Measurements from ENCODE around the gene YEATS2. TPM values are rescaled to one million over a fixed set of nuclear protein-coding genes. Genes with fewer than 3 reads are reported as not detected.

Gene YEATS2
- total RNA-seq, 1 experiment from 2014 or later: 31.0 TPM

GRCh38 chr3:183812761-183813445 lies 115.3 kb downstream of the YEATS2 start:
- DNase-seq: no peak
- CTCF ChIA-PET: no interaction called here

GRCh38 chr3:183814240-183814639 lies 116.6 kb downstream of the YEATS2 start:
- Histone ChIP-seq H3K9me3 (ENCODE audit: low read length) (no peaks in the 10 kb centered on the region), H3F3A (ENCODE audit: low read length, unreplicated experiment) (no peaks in the 10 kb centered on the region), H3K9me2 (replicated peaks; ENCODE audit: low read length) (no peaks in the 10 kb centered on the region), H3K4me2 (ENCODE audit: low read length) (no peak overlapping the region), H3K4me1 (ENCODE audit: insufficient read depth, low read length) (no peaks in the 10 kb centered on the region), H4K20me1 (ENCODE audit: low read length) (no peaks in the 10 kb centered on the region), H3K27ac (ENCODE audit: low read length) (no peak overlapping the region), H2AFZ (ENCODE audit: low read length) (no peak overlapping the region), H3K36me3 (ENCODE audit: low read depth, low read length) (peaks cover 17% of the 10 kb centered on the region), H3K9ac (ENCODE audit: low read length) (no peak overlapping the region), H3K27me3 (ENCODE audit: low read length) (no peaks in the 10 kb centered on the region), H3K4me3 (ENCODE audit: low read length) (no peak overlapping the region), H3K79me2 (ENCODE audit: low read length) (no peaks in the 10 kb centered on the region)
- DNase-seq (no peak), ATAC-seq (no peak)
- POLR2A ChIA-PET (ENCODE audit: unreplicated experiment): no interaction called here
- CTCF ChIA-PET: no interaction called here
- TF ChIP-seq EZH2phosphoT487 (IDR thresholded peaks at IDR 0.05; ENCODE audit: borderline replicate concordance, low read length): no peak
- no peak for TF ChIP-seq CTCF (conservative IDR thresholded peaks at IDR 0.05; ENCODE audit: low read depth, low read length)
- no peak for TF ChIP-seq EZH2 (IDR thresholded peaks at IDR 0.05; ENCODE audit: low read length, unreplicated experiment)
- no TSS peak for BruUV-seq (replicated peaks)
- intact Hi-C loops (cut with micrococcal nuclease): no loop called here

More at GRCh38 chr3:183812761-183813445, 115.3 kb downstream of the YEATS2 start:
- no peaks in the 10 kb centered on the region for H3K9me2 ChIP-seq (replicated peaks; ENCODE audit: low read length)
- no peaks in the 10 kb centered on the region for H3F3A ChIP-seq (ENCODE audit: low read length, unreplicated experiment)
- H3K9me3 ChIP-seq (ENCODE audit: low read length): no peaks in the 10 kb centered on the region
- no peak overlapping the region for H3K9ac ChIP-seq (ENCODE audit: low read length)
- H3K4me3 ChIP-seq (ENCODE audit: low read length): no peak overlapping the region
- BruUV-seq (replicated peaks): no TSS peak
- H3K27ac ChIP-seq (ENCODE audit: low read length): no peak overlapping the region
- intact Hi-C loops (cut with micrococcal nuclease): no loop called here
- no peaks in the 10 kb centered on the region for H4K20me1 ChIP-seq (ENCODE audit: low read length)
- no peaks in the 10 kb centered on the region for H3K79me2 ChIP-seq (ENCODE audit: low read length)
- no peaks in the 10 kb centered on the region for H3K27me3 ChIP-seq (ENCODE audit: low read length)
- no peak overlapping the region for H3K4me2 ChIP-seq (ENCODE audit: low read length)
- TF ChIP-seq EZH2 (IDR thresholded peaks at IDR 0.05; ENCODE audit: low read length, unreplicated experiment): no peak
- TF ChIP-seq EZH2phosphoT487 (IDR thresholded peaks at IDR 0.05; ENCODE audit: borderline replicate concordance, low read length): no peak
- no peak for TF ChIP-seq CTCF (conservative IDR thresholded peaks at IDR 0.05; ENCODE audit: low read depth, low read length)
- H3K36me3 ChIP-seq (ENCODE audit: low read depth, low read length): peaks cover 18% of the 10 kb centered on the region
- POLR2A ChIA-PET (ENCODE audit: unreplicated experiment): no interaction called here
- ATAC-seq: no peak
- no peak overlapping the region for H2AFZ ChIP-seq (ENCODE audit: low read length)
- H3K4me1 ChIP-seq (ENCODE audit: insufficient read depth, low read length): no peaks in the 10 kb centered on the region

GRCh38 chr3:183815563-183815940 lies 118.0 kb downstream of the YEATS2 start:
- H3K9me2 ChIP-seq (replicated peaks; ENCODE audit: low read length): no peaks in the 10 kb centered on the region

More at GRCh38 chr3:183815563-183815940, 118.0 kb downstream of the YEATS2 start:
- Histone ChIP-seq H3K4me1 (ENCODE audit: insufficient read depth, low read length) (no peaks in the 10 kb centered on the region), H3K9me3 (ENCODE audit: low read length) (no peaks in the 10 kb centered on the region), H3K79me2 (ENCODE audit: low read length) (no peaks in the 10 kb centered on the region), H3K4me2 (ENCODE audit: low read length) (no peak overlapping the region), H2AFZ (ENCODE audit: low read length) (no peak overlapping the region), H3K36me3 (ENCODE audit: low read depth, low read length) (peaks cover 8% of the 10 kb centered on the region; the same call in 1 of the 2 replicates), H3K4me3 (ENCODE audit: low read length) (no peak overlapping the region), H4K20me1 (ENCODE audit: low read length) (no peaks in the 10 kb centered on the region), H3K9ac (ENCODE audit: low read length) (no peak overlapping the region), H3K27ac (ENCODE audit: low read length) (no peak overlapping the region), H3K27me3 (ENCODE audit: low read length) (no peaks in the 10 kb centered on the region), H3F3A (ENCODE audit: low read length, unreplicated experiment) (no peaks in the 10 kb centered on the region)
- DNase-seq (no peak), ATAC-seq (no peak)
- TF ChIP-seq EZH2 (IDR thresholded peaks at IDR 0.05; ENCODE audit: low read length, unreplicated experiment) (no peak), CTCF (conservative IDR thresholded peaks at IDR 0.05; ENCODE audit: low read depth, low read length) (no peak), EZH2phosphoT487 (IDR thresholded peaks at IDR 0.05; ENCODE audit: borderline replicate concordance, low read length) (no peak)
- intact Hi-C loops (cut with micrococcal nuclease): no loop called here
- no TSS peak for BruUV-seq (replicated peaks)
- CTCF ChIA-PET: interaction anchor here (0.5 kb wide), 1 partner anchor 186 kb away, joined by 3 read pairs; no protein-coding TSS in a partner anchor
- POLR2A ChIA-PET (ENCODE audit: unreplicated experiment): no interaction called here

Measured in PC-3 (cell line).